ENCODE measurements around the gene KRT40. TPM values are rescaled to one million over a fixed set of nuclear protein-coding genes. Genes with fewer than 3 reads are reported as not detected.

Gene KRT40
- total RNA-seq, 1 donor from 2014 or later = not detected

DNA sequence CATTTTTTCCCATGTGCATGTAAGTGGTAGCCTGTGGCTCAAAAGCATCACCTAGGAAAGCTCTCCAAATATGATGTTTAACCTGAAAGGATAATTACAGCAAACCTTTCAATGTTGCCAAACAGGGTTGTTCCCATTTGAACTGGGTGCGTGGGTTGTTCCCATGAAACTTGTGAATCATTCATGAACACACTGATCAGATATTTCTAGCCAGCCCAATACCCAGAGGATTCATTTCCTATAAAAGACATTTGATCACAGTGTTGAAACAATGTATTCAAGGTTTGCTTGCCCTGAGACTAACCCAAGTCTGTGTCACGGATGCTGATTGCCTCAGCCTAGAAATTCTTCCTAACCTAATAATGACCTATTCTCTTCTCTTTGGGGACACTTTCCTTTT lies 30.2 kb downstream of the KRT40 start:
- Histone ChIP-seq H3K27ac (replicated peaks) (no peak overlapping the region), H3K9me3 (replicated peaks) (no peaks in the 10 kb centered on the region), H3K4me3 (no peak overlapping the region), H3K4me1 (no peaks in the 10 kb centered on the region), H3K27me3 (ENCODE audit: low read depth) (peaks cover 79% of the 10 kb centered on the region), H3K36me3 (no peaks in the 10 kb centered on the region)
- no peak for DNase-seq
- intact Hi-C loops (cut with micrococcal nuclease) = no loop called here
- TF ChIP-seq, protein P1, sequence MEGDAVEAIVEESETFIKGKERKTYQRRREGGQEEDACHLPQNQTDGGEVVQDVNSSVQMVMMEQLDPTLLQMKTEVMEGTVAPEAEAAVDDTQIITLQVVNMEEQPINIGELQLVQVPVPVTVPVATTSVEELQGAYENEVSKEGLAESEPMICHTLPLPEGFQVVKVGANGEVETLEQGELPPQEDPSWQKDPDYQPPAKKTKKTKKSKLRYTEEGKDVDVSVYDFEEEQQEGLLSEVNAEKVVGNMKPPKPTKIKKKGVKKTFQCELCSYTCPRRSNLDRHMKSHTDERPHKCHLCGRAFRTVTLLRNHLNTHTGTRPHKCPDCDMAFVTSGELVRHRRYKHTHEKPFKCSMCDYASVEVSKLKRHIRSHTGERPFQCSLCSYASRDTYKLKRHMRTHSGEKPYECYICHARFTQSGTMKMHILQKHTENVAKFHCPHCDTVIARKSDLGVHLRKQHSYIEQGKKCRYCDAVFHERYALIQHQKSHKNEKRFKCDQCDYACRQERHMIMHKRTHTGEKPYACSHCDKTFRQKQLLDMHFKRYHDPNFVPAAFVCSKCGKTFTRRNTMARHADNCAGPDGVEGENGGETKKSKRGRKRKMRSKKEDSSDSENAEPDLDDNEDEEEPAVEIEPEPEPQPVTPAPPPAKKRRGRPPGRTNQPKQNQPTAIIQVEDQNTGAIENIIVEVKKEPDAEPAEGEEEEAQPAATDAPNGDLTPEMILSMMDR (IDR thresholded peaks at IDR 0.05; ENCODE audit: borderline replicate concordance) = no peak

DNA sequence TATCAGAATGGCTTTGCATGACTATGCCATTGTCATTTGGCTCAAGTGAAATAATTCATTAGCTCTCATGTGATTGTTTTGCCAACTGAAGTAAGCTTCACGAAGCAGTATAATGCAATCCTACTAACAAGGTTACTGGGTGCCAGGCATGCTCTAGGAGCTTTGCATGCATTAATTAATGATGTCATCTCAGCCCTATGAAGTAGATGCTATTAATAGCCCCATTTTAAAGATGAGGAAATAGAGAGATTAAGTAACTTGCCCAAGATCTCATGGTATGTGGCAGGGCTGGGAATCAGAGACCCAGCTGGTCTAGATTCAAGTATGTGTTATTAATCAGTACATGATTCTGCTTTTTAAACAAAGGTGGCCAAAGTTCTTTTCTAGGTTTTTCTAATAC lies 31.5 kb downstream of the KRT40 start:
- no peak overlapping the region for H3K27ac ChIP-seq (replicated peaks)
- intact Hi-C loops (cut with micrococcal nuclease) = no loop called here
- H3K27me3 ChIP-seq (ENCODE audit: low read depth) = peaks cover 81% of the 10 kb centered on the region
- no peaks in the 10 kb centered on the region for H3K9me3 ChIP-seq (replicated peaks)
- no peak for DNase-seq
- H3K36me3 ChIP-seq = no peaks in the 10 kb centered on the region
- no peak overlapping the region for H3K4me3 ChIP-seq
- no peaks in the 10 kb centered on the region for H3K4me1 ChIP-seq
- TF ChIP-seq, protein P1 (IDR thresholded peaks at IDR 0.05; ENCODE audit: borderline replicate concordance) = no peak

DNA sequence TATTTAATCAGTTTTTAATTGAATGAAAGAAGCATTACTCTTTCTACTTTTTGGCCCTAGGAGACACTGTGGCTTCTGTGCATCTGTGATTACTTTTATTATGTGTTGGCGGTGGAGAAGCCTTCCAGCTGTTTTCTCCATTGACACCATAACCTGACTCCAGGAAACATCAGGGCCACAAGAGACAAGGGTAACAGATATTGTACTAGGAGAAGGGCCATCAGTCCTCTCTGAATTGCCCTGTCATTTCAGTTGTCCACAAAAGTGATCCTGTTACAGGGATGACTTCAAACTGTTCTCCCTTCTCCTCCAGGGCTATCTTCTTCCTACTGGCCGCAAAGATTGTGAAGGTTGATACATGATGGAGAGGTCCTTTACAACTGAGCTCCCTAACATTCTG lies 32.0 kb downstream of the KRT40 start:
- Histone ChIP-seq H3K36me3 (no peaks in the 10 kb centered on the region), H3K9me3 (replicated peaks) (no peaks in the 10 kb centered on the region), H3K4me3 (no peak overlapping the region), H3K4me1 (no peaks in the 10 kb centered on the region), H3K27me3 (ENCODE audit: low read depth) (peaks cover 87% of the 10 kb centered on the region), H3K27ac (replicated peaks) (no peak overlapping the region)
- intact Hi-C loops (cut with micrococcal nuclease) = no loop called here
- no peak for DNase-seq
- TF ChIP-seq, protein P1 (IDR thresholded peaks at IDR 0.05; ENCODE audit: borderline replicate concordance) = no peak

DNA sequence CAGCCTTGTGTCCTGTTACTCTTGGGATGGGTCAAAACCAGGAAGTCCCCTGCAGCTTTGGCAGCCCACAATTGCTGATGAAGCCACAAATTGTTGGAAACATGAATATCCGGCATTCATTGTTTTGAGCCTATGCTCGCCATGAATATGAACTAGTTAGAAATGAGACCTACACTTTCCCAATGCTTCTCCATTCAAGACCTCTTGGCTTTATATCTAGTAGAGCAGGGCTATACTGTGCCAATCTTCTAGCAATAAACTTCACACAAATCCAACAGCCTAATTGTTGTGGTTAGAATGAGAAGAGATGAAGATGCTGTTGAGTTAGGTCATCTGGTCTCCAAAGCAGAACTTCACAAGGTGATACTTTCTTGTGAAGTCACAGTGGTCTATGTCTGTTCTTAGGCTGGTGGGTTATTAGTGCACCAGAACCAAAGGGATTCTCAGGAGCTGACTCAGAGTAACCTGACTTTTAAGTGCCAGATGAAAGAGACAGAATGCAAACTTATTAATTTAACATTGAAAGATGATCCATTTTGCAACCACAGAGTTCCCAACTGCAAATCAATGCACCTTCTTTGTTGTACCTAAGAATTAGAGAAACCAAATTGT lies 33.0 kb downstream of the KRT40 start:
- peaks cover 92% of the 10 kb centered on the region for H3K27me3 ChIP-seq (ENCODE audit: low read depth)
- TF ChIP-seq, protein P1 (IDR thresholded peaks at IDR 0.05; ENCODE audit: borderline replicate concordance) = no peak

DNA sequence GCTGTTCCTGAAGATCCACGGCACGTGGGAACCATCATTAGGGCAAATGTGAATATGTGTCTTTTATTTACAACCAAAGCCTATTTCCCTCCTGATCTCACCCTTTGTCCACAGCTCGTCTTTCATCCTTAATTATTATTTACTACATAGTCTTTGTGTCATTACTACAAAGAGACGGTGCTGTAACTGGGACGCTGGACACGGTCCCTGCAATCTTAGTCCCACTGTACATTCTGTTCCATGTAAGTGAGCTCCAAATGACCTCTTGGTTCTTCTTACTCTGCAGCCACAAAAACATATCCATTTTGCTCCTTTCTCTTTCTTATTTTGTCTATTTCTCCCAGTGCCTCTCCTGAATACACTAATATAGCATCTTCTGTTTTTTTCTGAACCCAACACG lies 34.0 kb downstream of the KRT40 start:
- Histone ChIP-seq H3K9me3 (replicated peaks) (no peaks in the 10 kb centered on the region), H3K27ac (replicated peaks) (no peak overlapping the region), H3K4me3 (no peak overlapping the region), H3K36me3 (no peaks in the 10 kb centered on the region), H3K4me1 (no peaks in the 10 kb centered on the region), H3K27me3 (ENCODE audit: low read depth) (peaks cover 89% of the 10 kb centered on the region)
- intact Hi-C loops (cut with micrococcal nuclease) = no loop called here
- TF ChIP-seq, protein P1 (IDR thresholded peaks at IDR 0.05; ENCODE audit: borderline replicate concordance) = no peak
- DNase-seq = no peak

More for the DNA sequence above, 33.0 kb downstream of the KRT40 start:
- Histone ChIP-seq H3K4me3 (no peak overlapping the region), H3K4me1 (no peaks in the 10 kb centered on the region), H3K27ac (replicated peaks) (no peak overlapping the region), H3K9me3 (replicated peaks) (no peaks in the 10 kb centered on the region), H3K36me3 (no peaks in the 10 kb centered on the region)
- intact Hi-C loops (cut with micrococcal nuclease) = no loop called here
- no peak for DNase-seq
